Measurements from ENCODE around the gene TIMMDC1.
"Not testable (repeated sequence)": the region's sequence is repeated elsewhere in the genome, so short reads cannot be mapped to it uniquely, and the experiment has no call there.

Gene TIMMDC1

DNA sequence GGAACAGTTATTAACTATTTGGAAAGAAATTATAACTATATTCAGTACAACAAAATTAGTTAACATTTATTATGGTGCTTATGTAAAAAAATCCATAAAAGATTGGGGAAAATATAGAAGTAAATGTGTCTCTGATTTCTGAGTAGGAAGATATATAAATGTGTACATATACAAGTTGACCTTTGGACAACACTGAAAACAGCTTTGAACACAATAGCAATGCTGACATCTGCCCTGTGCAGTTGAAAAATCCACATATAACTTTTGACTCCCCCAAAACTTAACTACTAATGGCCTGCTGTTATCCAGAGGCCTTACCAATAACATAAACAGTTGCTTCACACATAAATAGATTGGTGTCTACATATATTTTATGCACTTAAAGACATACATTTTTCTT, 12.3 kb downstream of the TIMMDC1 start:
- DNase-seq (ENCODE audit: low spot score) = no peak

- DNase-seq (ENCODE audit: low spot score) = no peak
Measured at GRCh38 chr3:119514637-119515036, 16.3 kb downstream of the TIMMDC1 start.

DNA sequence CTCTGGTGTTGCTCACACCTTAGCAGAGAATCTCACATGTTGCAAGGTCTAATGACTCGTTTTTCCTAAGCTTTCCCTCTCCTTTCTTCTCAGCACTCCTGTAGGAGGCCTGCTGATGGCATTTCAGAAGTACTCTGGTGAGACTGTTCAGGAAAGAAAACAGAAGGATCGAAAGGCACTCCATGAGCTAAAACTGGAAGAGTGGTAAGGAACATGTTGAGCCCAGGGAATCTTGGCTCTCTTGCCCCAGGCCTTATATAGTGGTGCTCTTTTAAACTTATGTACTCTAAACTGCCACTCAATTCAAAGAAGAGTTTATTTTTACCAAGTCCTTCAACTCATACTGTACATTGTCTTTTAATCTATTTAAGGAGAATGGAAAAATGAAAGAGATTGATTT, 18.8 kb downstream of the TIMMDC1 start:
- no peak for DNase-seq (ENCODE audit: low spot score)

GRCh38 chr3:119518026-119518425, 19.7 kb downstream of the TIMMDC1 start:
- DNase-seq (ENCODE audit: low spot score) = no peak

DNA sequence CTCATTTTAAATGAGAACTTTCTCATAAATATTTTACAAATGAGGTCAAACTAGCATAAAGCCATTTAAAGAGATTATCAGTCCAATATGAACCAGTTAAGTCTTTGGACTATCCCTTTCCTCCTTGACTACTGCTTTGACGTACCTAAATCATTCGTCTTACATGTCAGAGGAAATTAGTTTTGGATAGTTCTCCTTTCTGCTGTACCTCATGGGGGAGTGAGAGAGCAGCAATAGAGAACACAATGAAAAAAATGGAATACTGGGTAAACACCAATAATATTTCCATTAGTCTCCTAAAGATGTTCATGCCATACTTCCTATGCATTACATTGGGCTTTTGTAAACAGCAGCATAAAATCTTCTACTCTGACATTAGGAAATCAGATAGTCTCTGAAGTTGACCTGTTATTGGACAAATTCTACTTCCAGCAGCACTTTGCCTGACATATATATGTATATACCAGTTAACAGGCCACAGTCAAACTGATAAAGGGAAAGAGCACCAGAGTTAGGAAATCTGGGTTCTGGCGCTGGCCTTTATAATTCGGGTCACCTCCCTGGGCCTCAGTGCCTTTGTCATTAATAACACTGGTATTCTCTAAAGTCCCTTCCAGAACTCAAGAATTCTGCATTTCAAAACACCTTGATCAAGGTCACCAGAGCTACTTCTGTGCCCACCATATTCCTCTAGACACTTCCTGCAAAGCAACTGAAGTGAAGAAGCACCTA, 26.8 kb downstream of the TIMMDC1 start:
- DNase-seq (ENCODE audit: low spot score) = no peak

DNA sequence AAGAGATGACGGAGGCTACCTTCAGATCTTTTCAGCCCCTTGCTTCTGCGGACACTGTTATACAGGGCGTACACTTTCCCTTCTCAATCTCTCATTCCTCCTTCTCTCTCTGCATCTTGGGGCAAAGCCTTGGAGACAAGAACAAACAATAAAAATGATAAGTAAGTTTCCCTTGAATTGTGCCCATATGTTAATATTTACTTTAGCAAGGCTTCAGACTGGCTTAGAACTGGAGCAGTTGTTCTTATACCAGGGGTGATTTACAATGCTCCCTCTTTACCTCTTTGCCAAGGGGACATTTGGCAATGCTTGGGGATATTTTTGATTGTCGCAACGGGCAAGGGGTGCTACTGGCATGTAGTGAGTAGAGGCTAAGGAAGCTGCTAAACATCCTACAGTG, 29.4 kb downstream of the TIMMDC1 start:
- no peak for DNase-seq (ENCODE audit: low spot score)

GRCh38 chr3:119529883-119530282, 31.5 kb downstream of the TIMMDC1 start:
- peak; percentile 77 for DNase-seq (ENCODE audit: low spot score)

GRCh38 chr3:119530456-119530855, 32.1 kb downstream of the TIMMDC1 start:
- DNase-seq (ENCODE audit: low spot score) = no peak

GRCh38 chr3:119531151-119531550, 32.8 kb downstream of the TIMMDC1 start:
- DNase-seq (ENCODE audit: low spot score) = no peak

GRCh38 chr3:119534296-119534695, 35.9 kb downstream of the TIMMDC1 start:
- DNase-seq (ENCODE audit: low spot score) = no peak

DNA sequence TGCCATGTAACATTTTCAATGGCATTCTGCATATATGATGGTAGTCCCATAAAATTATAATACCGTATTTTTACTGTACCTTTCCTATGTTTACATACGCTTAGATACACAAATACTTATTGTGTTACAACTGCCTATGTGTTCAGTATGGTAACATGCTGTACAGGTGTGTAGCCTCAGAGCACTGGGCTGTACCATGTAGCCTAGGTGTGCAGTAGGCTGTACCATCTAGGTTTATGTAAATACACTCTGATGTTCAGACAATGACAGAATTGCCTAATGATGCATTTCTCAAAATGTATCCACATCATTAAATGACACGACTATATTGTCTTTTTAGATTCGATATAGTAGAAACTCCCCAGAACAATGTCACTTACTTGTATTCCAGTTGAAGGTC, 38.4 kb downstream of the TIMMDC1 start:
- DNase-seq (ENCODE audit: low spot score) = no peak

GRCh38 chr3:119538772-119539171, 40.4 kb downstream of the TIMMDC1 start:
- no peak for DNase-seq (ENCODE audit: low spot score)

GRCh38 chr3:119541547-119541946, 43.2 kb downstream of the TIMMDC1 start:
- no peak for DNase-seq (ENCODE audit: low spot score)

DNA sequence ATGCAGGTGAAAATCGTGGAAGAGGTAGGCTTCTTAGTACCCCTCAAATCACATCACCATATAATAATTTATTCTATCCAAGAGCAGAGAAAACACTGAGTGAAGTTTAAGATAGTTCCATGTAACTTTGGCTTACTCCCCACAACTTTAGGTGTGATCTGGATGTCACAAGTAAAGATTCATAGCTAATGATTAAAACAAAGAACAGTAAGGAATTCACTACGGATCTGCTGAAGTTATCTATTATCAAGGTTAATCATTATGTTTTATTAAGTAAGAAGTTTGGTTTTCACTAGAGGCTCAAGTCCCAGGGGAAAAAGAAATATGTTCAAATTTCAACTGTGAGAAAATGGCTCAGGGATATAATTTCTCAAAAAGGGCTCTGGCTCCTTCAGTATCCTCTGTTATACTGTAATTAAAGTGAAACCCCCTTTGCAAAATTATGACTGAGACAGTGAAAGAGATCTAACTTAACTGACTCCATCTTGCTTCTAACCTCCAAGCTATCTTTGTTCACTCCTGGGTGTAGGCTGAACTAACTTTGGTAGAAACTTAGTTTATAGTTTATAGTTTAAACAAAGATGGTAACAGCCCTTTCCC, 43.9 kb downstream of the TIMMDC1 start:
- no peak for DNase-seq (ENCODE audit: low spot score)

DNA sequence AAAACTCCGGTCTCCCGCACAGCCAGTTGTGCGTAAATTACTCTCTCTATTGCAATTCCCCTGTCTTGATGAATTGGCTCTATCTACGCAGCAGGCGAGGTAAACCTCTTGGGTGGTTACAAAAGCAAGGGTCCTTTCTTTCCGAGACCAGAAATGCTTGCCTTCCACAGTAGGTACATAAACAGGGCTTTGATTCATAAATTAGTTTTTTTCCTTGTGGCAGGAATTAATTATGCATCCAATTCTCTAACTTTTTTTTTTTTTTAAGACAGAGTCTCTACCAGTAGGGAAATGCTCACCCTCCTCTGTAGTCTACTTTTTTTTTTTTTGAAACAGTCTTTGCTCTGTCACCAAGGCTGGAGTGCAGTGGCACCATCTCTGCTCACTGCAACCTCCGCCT, 44.8 kb downstream of the TIMMDC1 start:
- no peak for DNase-seq (ENCODE audit: low spot score)

GRCh38 chr3:119547227-119547626, 48.9 kb downstream of the TIMMDC1 start:
- DNase-seq (ENCODE audit: low spot score) = no peak

DNA sequence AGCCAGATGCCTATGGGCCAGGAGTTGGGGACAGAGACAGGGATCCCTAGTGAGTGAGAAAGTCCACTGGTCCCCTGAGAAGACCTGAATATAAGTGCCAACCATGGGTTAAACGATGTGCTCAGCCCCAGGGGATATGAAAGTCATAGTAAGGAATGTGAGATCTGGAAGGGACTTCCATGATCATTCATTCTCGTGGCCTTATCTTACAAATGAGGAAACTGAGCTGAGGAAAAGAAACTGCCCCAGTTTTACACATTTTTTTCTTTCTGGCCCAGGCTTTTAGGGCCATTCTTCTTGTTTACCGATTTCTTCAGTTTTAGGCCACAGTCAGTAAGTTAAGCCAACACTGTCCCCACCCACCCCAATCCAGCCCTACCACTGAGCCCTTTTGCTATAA, 50.0 kb downstream of the TIMMDC1 start:
- DNase-seq (ENCODE audit: low spot score) = no peak

- no peak for DNase-seq (ENCODE audit: low spot score)
Measured at GRCh38 chr3:119550192-119550910, 52.0 kb downstream of the TIMMDC1 start.

DNA sequence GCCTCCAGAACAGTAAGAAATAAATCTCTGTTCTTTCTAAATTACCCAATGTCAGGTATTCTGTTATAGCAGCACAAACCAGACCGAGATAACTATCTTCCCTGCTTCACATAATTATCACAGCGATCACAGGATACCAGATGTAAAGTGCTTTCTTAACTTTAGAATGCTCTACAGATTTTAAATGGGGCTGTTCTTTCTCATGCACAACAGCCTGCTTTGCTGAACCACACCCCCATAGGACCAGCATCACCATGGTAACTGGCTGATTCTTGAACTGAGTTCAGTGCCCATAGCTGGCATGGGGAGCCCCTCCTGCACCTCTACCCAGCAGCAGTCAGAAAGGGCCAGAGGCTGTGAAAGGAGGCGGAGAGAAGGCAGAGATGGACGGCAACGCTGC, 53.3 kb downstream of the TIMMDC1 start:
- DNase-seq (ENCODE audit: low spot score) = no peak

GRCh38 chr3:119552928-119553327, 54.6 kb downstream of the TIMMDC1 start:
- DNase-seq (ENCODE audit: low spot score) = not testable (repeated sequence)

DNA sequence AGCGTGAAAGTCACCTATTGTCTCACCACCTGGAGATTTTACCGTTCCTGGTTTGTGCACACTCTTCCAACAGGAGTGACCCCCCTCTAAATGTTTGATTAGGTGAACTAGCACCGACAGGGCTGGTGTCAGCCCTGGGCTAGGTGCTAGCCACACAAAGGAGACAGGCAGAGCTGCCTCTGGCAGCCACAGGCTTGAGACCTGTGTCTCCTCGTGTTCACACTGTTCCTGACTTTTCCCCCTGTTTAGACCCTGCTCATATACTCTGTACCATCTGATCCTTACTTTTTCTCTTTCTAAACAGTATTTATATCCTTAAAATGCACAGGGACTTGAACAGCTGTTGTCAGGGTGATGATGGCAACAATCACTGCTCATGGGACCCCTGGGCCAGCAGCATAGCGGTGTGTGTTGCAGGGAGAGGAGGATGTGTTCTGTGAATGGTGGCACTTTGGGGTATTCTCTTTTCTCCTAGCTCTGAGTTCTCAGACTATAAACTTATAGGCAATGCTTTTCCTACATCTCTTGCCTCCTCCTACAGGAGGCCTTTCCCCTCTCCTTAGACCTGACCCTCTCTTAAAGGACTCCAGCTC, 55.6 kb downstream of the TIMMDC1 start:
- no peak for DNase-seq (ENCODE audit: low spot score)

GRCh38 chr3:119555309-119555735, 57.0 kb downstream of the TIMMDC1 start:
- DNase-seq (ENCODE audit: low spot score) = no peak

GRCh38 chr3:119555929-119556328, 57.6 kb downstream of the TIMMDC1 start:
- no peak for DNase-seq (ENCODE audit: low spot score)
